ENCODE results near the gene TPRG1L.
"Not testable (repeated sequence)": the region's sequence is repeated elsewhere in the genome, so short reads cannot be mapped to it uniquely, and the experiment has no call there.

The TPRG1L gene

DNA sequence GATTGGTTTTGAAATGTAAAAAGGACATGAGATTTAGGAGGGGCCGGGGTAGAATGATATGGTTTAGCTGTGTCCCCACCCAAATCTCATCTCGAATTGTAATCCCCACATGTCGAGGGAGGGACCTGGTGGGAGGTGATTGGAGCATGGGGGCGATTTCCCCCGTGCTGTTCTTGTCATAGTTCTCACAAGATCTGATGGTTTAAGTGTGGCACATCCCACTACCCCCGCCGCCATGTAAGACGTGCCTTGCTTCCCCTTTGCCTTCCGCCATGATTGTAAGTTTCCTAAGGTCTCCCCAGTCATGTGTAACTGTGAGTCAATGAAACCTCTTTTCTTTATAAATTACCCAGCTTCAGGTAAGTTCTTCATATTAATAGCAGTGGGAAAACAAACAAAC, 2.7 kb upstream of the TPRG1L start:
- H2BK5ac ChIP-seq (ENCODE audit: low read depth, low read length, poor library complexity, severe bottlenecking); H3K23ac ChIP-seq (ENCODE audit: low read length in 2 of 2); H2BK120ac ChIP-seq (ENCODE audit: low read depth, low read length); H2AK5ac ChIP-seq (ENCODE audit: low read length, severe bottlenecking); H2AFZ ChIP-seq (ENCODE audit: low read depth, low read length); H2BK15ac ChIP-seq (ENCODE audit: low read depth, poor library complexity, severe bottlenecking); H4K91ac ChIP-seq (ENCODE audit: low read length); H4K8ac ChIP-seq (ENCODE audit: low read length); H3K18ac ChIP-seq (ENCODE audit: low read depth in 1 of 2, low read length in 2 of 2); H3K4me2 ChIP-seq (ENCODE audit: low read length, poor library complexity, severe bottlenecking); H3K4me3 ChIP-seq (ENCODE audit: insufficient read depth in 1 of 2, low read depth in 1 of 2, low read length in 2 of 2); H2BK12ac ChIP-seq (ENCODE audit: low read length in 2 of 2); H3K9me3 ChIP-seq (ENCODE audit: control insufficient read depth, low read length); H3K36me3 ChIP-seq (ENCODE audit: control insufficient read depth in 1 of 2, insufficient read depth in 2 of 2, low read depth in 1 of 2, low read length in 2 of 2); DNase-seq; H3K4ac ChIP-seq (ENCODE audit: low read depth in 1 of 2, low read length in 2 of 2); H3K14ac ChIP-seq (ENCODE audit: low read length in 2 of 2); H3K27ac ChIP-seq (ENCODE audit: low read length, poor library complexity, severe bottlenecking): not testable (repeated sequence)
- peaks cover 16% of the 10 kb centered on the region for H3K4me1 ChIP-seq (ENCODE audit: control insufficient read depth, insufficient read depth, low read depth, low read length)
- H3K27me3 ChIP-seq (ENCODE audit: control insufficient read depth in 1 of 2, insufficient read depth in 1 of 2, low read length in 2 of 2) = peaks cover 6 to 25% of the 10 kb centered on the region in 2 experiments
- H3K79me1 ChIP-seq (replicated peaks; ENCODE audit: low read length, poor library complexity, severe bottlenecking) = peaks cover 19% of the 10 kb centered on the region
- peak overlapping the region; percentile 93 for H3K9ac ChIP-seq (ENCODE audit: low read length)
- 65% methylated on average over 7 of the region's 9 CpGs for WGBS

DNA sequence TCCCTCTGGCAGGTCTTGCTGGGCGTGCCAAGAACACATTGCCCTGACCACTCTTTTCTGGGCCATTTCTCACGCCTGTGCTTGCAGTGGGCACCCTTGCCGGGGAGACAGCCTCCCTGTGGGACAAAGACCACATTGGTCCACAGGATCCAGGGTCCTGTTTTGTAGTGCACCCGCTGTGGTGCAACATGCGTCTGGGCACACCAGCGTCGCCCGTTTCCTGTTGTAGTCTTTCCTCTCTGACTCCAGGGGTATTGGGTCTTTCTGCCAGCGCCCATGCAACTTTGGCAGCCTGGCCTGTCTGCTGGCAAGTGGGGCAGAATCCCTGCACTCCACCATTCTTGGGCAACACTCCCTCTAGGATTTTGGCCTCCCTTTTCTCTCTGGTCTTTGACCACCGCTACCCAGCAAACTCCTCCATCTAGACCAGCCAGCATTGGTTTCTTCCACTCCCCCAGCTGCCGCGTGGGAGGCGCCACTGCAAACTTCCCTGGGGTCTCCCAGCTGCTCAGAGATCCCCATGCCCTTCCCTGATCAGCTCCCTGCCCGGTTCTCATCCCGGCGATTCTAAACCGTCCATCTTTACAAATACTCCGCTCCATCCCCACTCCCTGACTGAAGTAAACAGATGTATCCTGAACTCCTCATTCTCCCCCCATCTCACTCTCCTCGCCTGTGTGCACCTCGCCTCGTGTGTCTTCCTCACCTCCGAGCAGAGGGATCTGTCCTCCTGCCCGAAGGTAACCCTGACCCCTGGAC, 1.2 kb upstream of the TPRG1L start:
- H3K79me1 ChIP-seq (replicated peaks; ENCODE audit: low read length, poor library complexity, severe bottlenecking) = peaks cover 30% of the 10 kb centered on the region
- H3K27ac ChIP-seq (ENCODE audit: low read length, poor library complexity, severe bottlenecking) = no peak overlapping the region
- DNase-seq = no peak
- no peaks in the 10 kb centered on the region for H3K9me3 ChIP-seq (ENCODE audit: control insufficient read depth, low read length)
- H2BK15ac ChIP-seq (ENCODE audit: low read depth, poor library complexity, severe bottlenecking) = peak overlapping the region; percentile 73
- H3K18ac ChIP-seq (ENCODE audit: low read depth in 1 of 2, low read length in 2 of 2) = peak overlapping the region; percentile 72 to 73
- no peak overlapping the region for H4K8ac ChIP-seq (ENCODE audit: low read length)
- H2BK12ac ChIP-seq (ENCODE audit: low read length in 2 of 2) = peak overlapping the region in 1 of 2 experiments; percentile 66
- H3K14ac ChIP-seq (ENCODE audit: low read length in 2 of 2) = peak overlapping the region in 1 of 2 experiments; percentile 91
- peaks cover 20% of the 10 kb centered on the region in 2 experiments for H3K36me3 ChIP-seq (ENCODE audit: control insufficient read depth in 1 of 2, insufficient read depth in 2 of 2, low read depth in 1 of 2, low read length in 2 of 2)
- peaks cover 0 to 10% of the 10 kb centered on the region in 2 experiments for H3K27me3 ChIP-seq (ENCODE audit: control insufficient read depth in 1 of 2, insufficient read depth in 1 of 2, low read length in 2 of 2)
- peak overlapping the region; percentile 89 to 90 for H3K4me3 ChIP-seq (ENCODE audit: insufficient read depth in 1 of 2, low read depth in 1 of 2, low read length in 2 of 2)
- peak overlapping the region; percentile 93 for H3K9ac ChIP-seq (ENCODE audit: low read length)
- peak overlapping the region in 1 of 2 experiments; percentile 44 for H3K4ac ChIP-seq (ENCODE audit: low read depth in 1 of 2, low read length in 2 of 2)
- peak overlapping the region; percentile 96 for H3K4me2 ChIP-seq (ENCODE audit: low read length, poor library complexity, severe bottlenecking)
- H3K4me1 ChIP-seq (ENCODE audit: control insufficient read depth, insufficient read depth, low read depth, low read length) = peaks cover 15% of the 10 kb centered on the region
- H2BK120ac ChIP-seq (ENCODE audit: low read depth, low read length) = no peak overlapping the region
- WGBS = 50% methylated on average over 23 of the region's 23 CpGs
- H4K91ac ChIP-seq (ENCODE audit: low read length) = no peak overlapping the region
- H2BK5ac ChIP-seq (ENCODE audit: low read depth, low read length, poor library complexity, severe bottlenecking) = no peak overlapping the region
- peak overlapping the region; percentile 74 for H2AFZ ChIP-seq (ENCODE audit: low read depth, low read length)
- H2AK5ac ChIP-seq (ENCODE audit: low read length, severe bottlenecking) = no peak overlapping the region
- H3K23ac ChIP-seq (ENCODE audit: low read length in 2 of 2) = no peak overlapping the region

DNA sequence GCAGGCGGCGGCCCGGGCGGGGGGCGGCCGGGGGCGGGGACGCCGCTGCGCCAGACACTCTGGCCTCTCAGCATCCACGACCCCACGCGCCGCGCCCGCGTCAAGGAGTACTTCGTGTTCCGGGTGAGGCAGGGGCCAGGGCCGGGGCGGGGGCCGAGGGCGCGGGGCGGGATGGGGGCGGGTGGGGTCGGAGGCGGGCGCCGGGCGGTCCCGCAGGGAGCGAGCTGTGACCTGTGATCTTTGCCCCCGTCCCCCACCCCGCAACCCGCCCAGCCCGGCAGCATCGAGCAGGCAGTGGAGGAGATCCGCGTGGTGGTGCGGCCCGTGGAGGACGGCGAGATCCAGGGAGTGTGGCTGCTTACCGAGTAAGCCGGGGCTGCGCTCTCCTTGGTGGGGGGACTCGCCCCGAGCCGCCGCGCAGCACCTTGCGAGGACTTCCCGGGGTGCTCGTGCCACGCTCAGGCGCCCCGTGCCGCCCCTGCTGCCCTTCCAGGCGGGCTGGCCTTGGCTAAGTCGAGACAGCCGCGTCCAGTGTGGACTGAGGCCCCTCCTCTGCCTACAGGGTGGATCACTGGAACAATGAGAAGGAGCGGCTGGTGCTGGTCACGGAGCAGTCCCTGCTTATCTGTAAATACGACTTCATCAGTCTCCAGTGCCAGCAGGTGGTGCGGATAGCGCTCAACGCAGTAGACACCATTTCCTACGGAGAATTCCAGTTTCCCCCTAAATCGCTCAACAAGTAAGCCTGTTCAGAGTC, 514 bp downstream of the TPRG1L start:
- no peaks in the 10 kb centered on the region for H3K9me3 ChIP-seq (ENCODE audit: control insufficient read depth, low read length)
- peak overlapping the region; percentile 19 for H2AFZ ChIP-seq (ENCODE audit: low read depth, low read length)
- H2BK15ac ChIP-seq (ENCODE audit: low read depth, poor library complexity, severe bottlenecking) = no peak overlapping the region
- peak overlapping the region; percentile 67 for H3K4me2 ChIP-seq (ENCODE audit: low read length, poor library complexity, severe bottlenecking)
- H3K14ac ChIP-seq (ENCODE audit: low read length in 2 of 2) = peak overlapping the region in 1 of 2 experiments; percentile 92
- WGBS = 4% methylated on average over 38 of the region's 71 CpGs
- no peak overlapping the region for H2AK5ac ChIP-seq (ENCODE audit: low read length, severe bottlenecking)
- H3K4me1 ChIP-seq (ENCODE audit: control insufficient read depth, insufficient read depth, low read depth, low read length) = peaks cover 13% of the 10 kb centered on the region
- H3K79me1 ChIP-seq (replicated peaks; ENCODE audit: low read length, poor library complexity, severe bottlenecking) = peaks cover 34% of the 10 kb centered on the region
- peak; percentile 59 for DNase-seq
- H3K27ac ChIP-seq (ENCODE audit: low read length, poor library complexity, severe bottlenecking) = no peak overlapping the region
- H4K91ac ChIP-seq (ENCODE audit: low read length) = no peak overlapping the region
- H3K27me3 ChIP-seq (ENCODE audit: control insufficient read depth in 1 of 2, insufficient read depth in 1 of 2, low read length in 2 of 2) = peaks cover 0 to 4% of the 10 kb centered on the region in 2 experiments
- H3K4me3 ChIP-seq (ENCODE audit: insufficient read depth in 1 of 2, low read depth in 1 of 2, low read length in 2 of 2) = peak overlapping the region; percentile 88 to 89
- H2BK120ac ChIP-seq (ENCODE audit: low read depth, low read length) = no peak overlapping the region
- no peak overlapping the region for H4K8ac ChIP-seq (ENCODE audit: low read length)
- peak overlapping the region in 1 of 2 experiments; percentile 26 for H3K23ac ChIP-seq (ENCODE audit: low read length in 2 of 2)
- peaks cover 35 to 37% of the 10 kb centered on the region in 2 experiments for H3K36me3 ChIP-seq (ENCODE audit: control insufficient read depth in 1 of 2, insufficient read depth in 2 of 2, low read depth in 1 of 2, low read length in 2 of 2)
- H2BK5ac ChIP-seq (ENCODE audit: low read depth, low read length, poor library complexity, severe bottlenecking) = no peak overlapping the region
- H3K9ac ChIP-seq (ENCODE audit: low read length) = peak overlapping the region; percentile 83
- H2BK12ac ChIP-seq (ENCODE audit: low read length in 2 of 2) = no peak overlapping the region
- peak overlapping the region in 1 of 2 experiments; percentile 67 for H3K18ac ChIP-seq (ENCODE audit: low read depth in 1 of 2, low read length in 2 of 2)
- peak overlapping the region in 1 of 2 experiments; percentile 68 for H3K4ac ChIP-seq (ENCODE audit: low read depth in 1 of 2, low read length in 2 of 2)

DNA sequence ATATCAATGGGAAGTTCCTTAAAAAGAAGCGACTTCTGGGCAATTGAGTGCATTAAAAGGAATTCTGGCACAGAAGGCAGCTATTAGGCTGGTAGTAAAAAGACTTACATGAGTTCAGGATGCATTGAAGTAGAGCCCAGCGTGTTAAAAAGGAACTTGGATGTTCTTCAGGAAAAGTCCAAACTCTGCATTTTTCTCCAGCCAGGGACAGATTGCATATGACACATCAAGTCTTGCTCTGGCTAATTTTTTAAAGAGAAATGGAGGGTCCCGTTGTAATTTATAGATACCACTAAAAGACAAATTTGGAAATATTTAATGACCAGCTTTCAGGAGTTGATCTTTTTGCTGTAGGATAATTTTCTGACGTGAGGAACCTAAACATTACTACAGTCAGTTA, 1.2 kb downstream of the TPRG1L start:
- no peaks in the 10 kb centered on the region for H3K9me3 ChIP-seq (ENCODE audit: control insufficient read depth, low read length)
- peaks cover 13% of the 10 kb centered on the region for H3K4me1 ChIP-seq (ENCODE audit: control insufficient read depth, insufficient read depth, low read depth, low read length)
- no peak overlapping the region for H4K8ac ChIP-seq (ENCODE audit: low read length)
- no peak overlapping the region for H3K23ac ChIP-seq (ENCODE audit: low read length in 2 of 2)
- no peak overlapping the region for H2BK5ac ChIP-seq (ENCODE audit: low read depth, low read length, poor library complexity, severe bottlenecking)
- peak overlapping the region; percentile 83 for H3K9ac ChIP-seq (ENCODE audit: low read length)
- no peaks in the 10 kb centered on the region for H3K27me3 ChIP-seq (ENCODE audit: control insufficient read depth in 1 of 2, insufficient read depth in 1 of 2, low read length in 2 of 2)
- H3K4ac ChIP-seq (ENCODE audit: low read depth in 1 of 2, low read length in 2 of 2) = no peak overlapping the region
- H4K91ac ChIP-seq (ENCODE audit: low read length) = no peak overlapping the region
- H3K4me3 ChIP-seq (ENCODE audit: insufficient read depth in 1 of 2, low read depth in 1 of 2, low read length in 2 of 2) = peak overlapping the region in 1 of 2 experiments; percentile 89
- no peak overlapping the region for H2BK120ac ChIP-seq (ENCODE audit: low read depth, low read length)
- H2BK15ac ChIP-seq (ENCODE audit: low read depth, poor library complexity, severe bottlenecking) = no peak overlapping the region
- no peak for DNase-seq
- peaks cover 35% of the 10 kb centered on the region for H3K79me1 ChIP-seq (replicated peaks; ENCODE audit: low read length, poor library complexity, severe bottlenecking)
- no peak overlapping the region for H2BK12ac ChIP-seq (ENCODE audit: low read length in 2 of 2)
- peaks cover 40 to 42% of the 10 kb centered on the region in 2 experiments for H3K36me3 ChIP-seq (ENCODE audit: control insufficient read depth in 1 of 2, insufficient read depth in 2 of 2, low read depth in 1 of 2, low read length in 2 of 2)
- no peak overlapping the region for H3K27ac ChIP-seq (ENCODE audit: low read length, poor library complexity, severe bottlenecking)
- H2AK5ac ChIP-seq (ENCODE audit: low read length, severe bottlenecking) = no peak overlapping the region
- 94% methylated on average over 3 of the region's 4 CpGs for WGBS
- no peak overlapping the region for H3K18ac ChIP-seq (ENCODE audit: low read depth in 1 of 2, low read length in 2 of 2)
- peak overlapping the region; percentile 67 for H3K4me2 ChIP-seq (ENCODE audit: low read length, poor library complexity, severe bottlenecking)
- H2AFZ ChIP-seq (ENCODE audit: low read depth, low read length) = no peak overlapping the region
- no peak overlapping the region for H3K14ac ChIP-seq (ENCODE audit: low read length in 2 of 2)

Data from mesenchymal stem cell (in vitro differentiated cells and primary cell).